Fibroblast of skin of left quadriceps (primary cell): Measurements from ENCODE around the gene C1orf35.
"Not testable (repeated sequence)": the region's sequence is repeated elsewhere in the genome, so short reads cannot be mapped to it uniquely, and the experiment has no call there.

ENCODE experiments used
- DNase-seq, 2 experiments: peaks; one replicate each; pipeline ENCODE4 v3.0.0-alpha.2; 2013; ENCODE audit warnings: low read depth in 2 of 2

The C1orf35 gene

GRCh38 chr1:228142155-228142691 is 39.1 kb upstream of the C1orf35 start:
- DNase-seq, result no peak

DNA sequence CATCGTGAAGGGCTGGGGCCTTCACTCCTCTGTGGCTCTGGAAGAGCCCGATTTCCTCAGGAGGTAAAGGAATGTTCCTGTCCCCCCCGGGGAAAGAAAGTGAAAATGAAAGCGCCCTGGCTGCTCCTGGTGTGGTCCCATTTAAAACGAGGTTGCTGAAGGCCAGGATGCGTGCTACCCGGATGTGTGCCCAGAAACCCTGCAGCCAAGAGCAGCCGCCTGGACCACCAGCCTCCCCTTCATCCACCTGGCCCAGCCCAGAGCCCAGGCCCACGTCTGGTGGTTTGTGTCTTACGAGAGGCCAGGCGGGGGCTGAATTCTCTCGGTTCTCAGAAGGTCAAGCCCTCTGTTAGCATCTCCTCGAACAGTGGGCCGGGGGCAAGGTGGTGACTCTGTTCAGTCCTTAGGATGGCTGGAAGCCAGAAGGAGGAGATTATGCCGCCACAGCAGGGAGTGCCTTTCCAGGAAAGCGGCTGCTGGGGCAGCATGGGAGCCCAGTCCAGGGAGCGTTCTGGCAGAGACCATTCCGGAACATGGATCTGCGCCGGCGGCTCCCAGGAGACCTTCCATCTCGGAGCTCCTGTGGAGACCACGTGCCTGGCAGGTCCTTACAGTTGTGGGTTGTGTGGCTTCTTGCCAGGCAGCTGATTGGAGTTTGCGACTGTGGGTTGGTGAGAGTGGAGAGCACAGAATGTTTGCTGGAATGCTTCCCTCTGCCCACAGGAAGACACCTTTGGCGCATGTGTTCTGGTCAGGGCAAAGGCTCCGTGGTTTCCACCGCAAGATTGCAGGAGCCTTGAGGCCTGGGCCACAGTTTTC is 38.3 kb upstream of the C1orf35 start:
- no peak for DNase-seq

DNA sequence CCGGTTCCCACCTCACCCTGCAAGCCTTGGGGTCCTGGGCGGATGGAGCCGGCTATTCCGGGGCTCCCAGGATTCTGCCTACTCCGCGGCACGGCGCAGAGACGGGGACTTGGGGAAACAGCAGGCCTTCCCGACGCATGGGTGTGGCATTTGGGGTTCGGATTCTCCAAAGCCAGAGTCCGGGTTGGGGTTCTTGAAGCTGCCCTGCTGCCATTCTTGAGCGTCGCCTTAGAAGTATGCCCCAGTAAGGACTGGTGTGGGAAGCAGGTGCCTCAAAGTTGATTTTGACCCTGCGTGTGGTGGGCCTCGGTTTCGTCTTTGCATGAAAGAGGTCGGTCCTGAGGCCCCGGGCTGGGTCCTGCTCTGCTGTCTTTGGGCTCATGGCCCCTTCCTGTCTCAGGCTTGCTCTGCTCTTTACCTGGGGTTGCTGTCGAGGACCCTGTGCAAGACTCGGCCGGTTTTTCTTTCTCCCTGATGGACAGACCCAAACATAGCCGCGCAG is 37.6 kb upstream of the C1orf35 start:
- DNase-seq, result no peak

- DNase-seq, result peak; percentile 98
These were observed 37.0 kb upstream of the C1orf35 start, which contains the start of gene GUK1 for GRCh38 chr1:228139931-228140723. Gene GUK1, plus strand, starts transcription at chr1:228140279. Its CDS starts 24 bp downstream, at chr1:228140303.

DNA sequence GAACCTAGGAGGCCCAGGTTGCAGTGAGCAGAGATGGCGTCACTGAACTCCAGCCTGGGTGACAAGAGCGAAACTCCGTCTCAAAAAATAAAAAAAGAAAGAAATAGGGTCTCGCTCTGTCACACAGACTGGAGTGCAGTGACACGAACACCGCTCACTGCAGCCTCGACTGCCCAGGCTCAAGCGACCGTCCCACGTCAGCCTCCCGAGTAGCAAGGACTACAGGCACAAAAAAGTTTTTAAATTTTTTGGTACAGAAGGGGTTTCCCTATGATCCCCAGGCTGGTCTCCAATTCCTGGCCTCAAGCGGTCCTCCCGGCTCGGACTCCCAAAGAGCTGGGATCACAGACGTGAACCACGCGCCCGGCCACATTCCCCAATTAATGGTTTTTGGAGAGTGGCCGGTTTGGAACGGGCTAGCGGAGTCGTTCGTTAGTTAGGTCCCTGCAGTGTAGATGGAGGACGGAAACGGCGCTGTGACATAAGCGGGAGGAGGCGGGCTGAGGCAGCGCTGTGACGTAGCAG is 36.3 kb upstream of the C1orf35 start:
- DNase-seq, result no peak

GRCh38 chr1:228136901-228137300 is 33.8 kb upstream of the C1orf35 start:
- no peak for DNase-seq

DNA sequence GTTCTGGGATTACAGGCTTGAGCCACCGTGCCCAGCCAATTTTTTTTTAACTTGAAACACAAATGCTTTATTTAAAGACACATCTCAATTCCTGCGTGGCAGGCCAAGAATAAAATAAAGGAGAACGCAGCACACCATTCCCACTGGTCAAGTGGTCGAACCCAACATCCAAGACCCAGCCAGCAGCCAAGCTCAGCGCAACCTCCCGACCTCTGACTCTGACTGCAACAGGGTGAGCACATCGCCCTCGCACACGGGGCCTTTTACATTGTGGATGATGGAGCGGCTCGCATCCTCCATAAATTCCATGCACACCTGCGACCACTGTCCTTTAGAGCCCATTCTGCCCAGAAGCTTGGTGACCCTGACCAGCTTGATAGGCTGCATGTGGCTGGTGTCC is 31.5 kb upstream of the C1orf35 start:
- DNase-seq, result no peak

DNA sequence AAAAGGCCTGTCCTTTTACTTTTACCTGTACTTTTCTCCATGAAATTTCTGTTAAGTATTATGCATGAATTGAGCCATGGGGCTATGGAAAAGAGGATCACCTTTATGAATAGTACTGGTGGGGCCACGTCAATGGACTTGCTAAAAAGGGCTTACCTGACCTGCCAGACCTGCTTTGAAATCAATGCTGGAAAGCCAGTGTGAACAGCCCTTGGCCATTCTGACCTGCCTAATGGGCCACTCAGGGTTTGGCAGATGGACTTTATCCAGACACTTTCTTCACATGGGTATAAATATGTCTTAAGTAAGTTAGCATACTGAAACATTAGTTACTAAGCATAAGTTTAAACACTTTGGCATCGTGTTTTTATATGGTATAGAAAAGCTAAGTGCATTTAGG is 28.6 kb upstream of the C1orf35 start:
- no peak for DNase-seq

- DNase-seq, result no peak
These were observed 22.1 kb upstream of the C1orf35 start for GRCh38 chr1:228125185-228125584.

GRCh38 chr1:228123505-228123904 is 20.4 kb upstream of the C1orf35 start:
- no peak for DNase-seq

- DNase-seq, result no peak
These were observed 19.9 kb upstream of the C1orf35 start for GRCh38 chr1:228122921-228123441.

GRCh38 chr1:228120857-228121489 is 17.8 kb upstream of the C1orf35 start:
- DNase-seq, result no peak

DNA sequence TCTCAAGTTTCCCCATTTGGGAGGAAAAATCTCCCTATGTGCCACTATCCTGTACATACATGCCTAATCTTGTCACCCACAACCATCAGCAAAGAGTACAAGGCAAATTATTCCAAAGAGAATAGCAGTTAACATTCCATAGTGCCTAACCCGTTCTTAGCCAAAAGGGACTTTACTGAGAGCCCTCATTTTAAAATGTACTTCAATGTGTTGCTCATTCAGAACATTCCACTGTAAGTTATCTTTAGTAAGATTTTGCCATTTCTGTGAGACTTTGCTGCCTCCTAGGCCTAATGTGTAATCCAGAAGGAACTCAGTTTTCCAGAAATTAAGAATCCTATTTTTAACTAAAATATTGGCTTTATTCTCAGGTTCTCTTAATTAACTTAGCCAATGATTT is 17.2 kb upstream of the C1orf35 start:
- DNase-seq, result no peak

DNA sequence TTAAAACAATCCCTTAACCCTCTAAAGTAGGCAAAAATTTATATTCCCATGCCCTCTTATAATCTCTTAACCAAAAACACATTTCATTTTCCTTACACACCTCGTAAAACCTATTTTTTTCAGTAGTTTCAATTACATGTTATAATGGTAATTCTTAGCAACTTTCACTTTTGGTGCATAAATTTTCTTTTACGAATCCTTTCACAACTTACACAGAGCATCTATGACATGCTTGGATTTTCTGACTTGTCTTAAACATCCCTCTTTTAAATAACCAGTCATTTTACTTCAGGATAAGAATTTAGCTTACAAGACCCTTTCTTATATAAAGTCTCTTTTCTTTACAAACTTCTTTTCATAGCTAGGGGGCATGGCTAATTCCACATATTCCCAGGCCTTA is 14.9 kb upstream of the C1orf35 start:
- no peak for DNase-seq

- DNase-seq, result no peak
These were observed 14.2 kb upstream of the C1orf35 start for GRCh38 chr1:228117335-228117734.

DNA sequence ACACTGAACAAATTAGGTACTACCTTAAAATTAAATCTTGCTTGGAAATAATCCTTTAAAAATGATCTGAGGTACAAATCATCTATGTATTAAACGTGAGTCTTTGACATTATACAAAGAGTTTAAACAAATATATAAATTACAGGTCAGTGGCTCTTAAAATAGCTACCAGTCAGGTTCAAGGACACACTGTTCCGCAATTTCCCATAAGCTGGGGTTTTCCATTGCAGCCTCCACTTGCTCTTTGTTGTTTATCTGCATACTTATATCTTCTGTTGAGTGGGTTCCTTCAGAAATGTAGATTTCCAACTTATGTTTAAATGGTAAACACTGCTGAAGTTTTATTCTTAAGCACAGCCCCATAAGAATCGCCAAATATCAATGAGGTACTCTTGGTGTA is 11.7 kb upstream of the C1orf35 start:
- DNase-seq, result no peak

DNA sequence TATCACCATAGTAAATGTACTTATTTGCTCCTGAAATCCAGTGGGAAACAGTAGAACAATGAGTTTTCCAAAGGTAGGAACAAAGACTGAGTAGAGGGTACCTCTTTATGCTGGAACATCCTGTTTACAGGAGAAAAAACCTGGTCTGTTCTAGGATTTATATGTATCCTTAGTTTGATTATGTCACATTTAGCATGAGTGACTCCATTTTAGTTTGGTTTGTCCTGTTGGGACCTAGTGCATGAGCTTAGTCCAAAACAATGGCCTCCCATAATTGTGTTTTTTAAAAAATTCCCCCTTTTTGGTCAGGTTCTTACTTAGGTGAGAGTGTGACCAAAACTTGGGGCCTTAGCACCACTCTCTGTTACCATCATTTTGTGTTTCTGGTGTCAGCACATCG is 9.5 kb upstream of the C1orf35 start:
- no peak for DNase-seq

GRCh38 chr1:228112167-228112566 is 9.0 kb upstream of the C1orf35 start:
- no peak for DNase-seq

DNA sequence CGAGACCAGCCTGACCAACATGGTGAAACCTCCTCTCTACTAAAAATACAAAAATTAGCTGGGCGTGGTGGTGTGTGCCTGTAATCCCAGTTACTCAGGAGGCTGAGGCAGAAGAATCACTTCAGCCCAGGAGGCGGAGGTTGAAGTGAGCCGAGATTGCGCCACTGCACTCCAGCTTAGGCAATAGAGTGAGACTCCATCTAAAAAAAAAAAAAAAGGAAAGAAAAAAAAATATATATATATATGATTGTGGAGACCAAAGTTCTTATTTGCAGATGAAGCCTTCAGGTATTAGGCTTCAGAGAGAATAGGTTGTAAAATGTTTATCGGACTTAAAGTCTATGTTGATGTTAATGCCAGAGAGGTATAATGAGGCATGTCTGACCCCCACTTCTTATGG is 8.2 kb upstream of the C1orf35 start:
- DNase-seq, result not testable (repeated sequence)

- no peak for DNase-seq
These were observed 7.4 kb upstream of the C1orf35 start for GRCh38 chr1:228110556-228110955.

- no peak for DNase-seq
These were observed 6.9 kb upstream of the C1orf35 start for GRCh38 chr1:228109962-228110488.
